Measurements from ENCODE around the gene PRSS50.

The PRSS50 gene

DNA sequence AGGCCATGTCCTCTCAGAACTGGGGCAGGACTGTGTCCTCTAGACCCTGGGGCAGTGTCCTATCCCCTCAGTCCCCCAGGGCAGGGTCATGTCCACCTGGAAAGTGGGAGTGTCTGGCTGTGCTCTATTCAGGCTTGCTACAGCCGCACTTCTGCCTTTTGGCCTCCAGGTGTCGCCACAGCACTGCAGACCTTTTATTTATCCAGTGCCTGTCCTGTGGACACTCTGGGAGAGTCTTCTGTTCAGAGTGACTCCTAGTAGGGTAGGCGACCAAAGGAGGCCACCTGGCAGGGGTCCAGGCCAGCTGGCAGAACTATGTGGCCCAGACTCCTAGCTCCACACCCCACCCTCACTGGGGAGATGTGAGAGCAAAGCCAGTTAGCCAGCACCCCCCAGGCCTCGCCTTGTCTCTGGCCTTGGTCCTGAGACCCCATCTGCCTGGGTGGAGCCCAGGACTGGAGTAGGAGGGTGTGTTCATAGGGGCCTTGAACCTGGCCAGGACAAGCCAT is 12.6 kb downstream of the PRSS50 start:
- no peak for TF ChIP-seq TAF1 (IDR thresholded peaks at IDR 0.05; ENCODE audit: low read depth)
- TF ChIP-seq CREB1 (IDR thresholded peaks at IDR 0.05; ENCODE audit: low read depth): no peak
- TF ChIP-seq, protein P1, sequence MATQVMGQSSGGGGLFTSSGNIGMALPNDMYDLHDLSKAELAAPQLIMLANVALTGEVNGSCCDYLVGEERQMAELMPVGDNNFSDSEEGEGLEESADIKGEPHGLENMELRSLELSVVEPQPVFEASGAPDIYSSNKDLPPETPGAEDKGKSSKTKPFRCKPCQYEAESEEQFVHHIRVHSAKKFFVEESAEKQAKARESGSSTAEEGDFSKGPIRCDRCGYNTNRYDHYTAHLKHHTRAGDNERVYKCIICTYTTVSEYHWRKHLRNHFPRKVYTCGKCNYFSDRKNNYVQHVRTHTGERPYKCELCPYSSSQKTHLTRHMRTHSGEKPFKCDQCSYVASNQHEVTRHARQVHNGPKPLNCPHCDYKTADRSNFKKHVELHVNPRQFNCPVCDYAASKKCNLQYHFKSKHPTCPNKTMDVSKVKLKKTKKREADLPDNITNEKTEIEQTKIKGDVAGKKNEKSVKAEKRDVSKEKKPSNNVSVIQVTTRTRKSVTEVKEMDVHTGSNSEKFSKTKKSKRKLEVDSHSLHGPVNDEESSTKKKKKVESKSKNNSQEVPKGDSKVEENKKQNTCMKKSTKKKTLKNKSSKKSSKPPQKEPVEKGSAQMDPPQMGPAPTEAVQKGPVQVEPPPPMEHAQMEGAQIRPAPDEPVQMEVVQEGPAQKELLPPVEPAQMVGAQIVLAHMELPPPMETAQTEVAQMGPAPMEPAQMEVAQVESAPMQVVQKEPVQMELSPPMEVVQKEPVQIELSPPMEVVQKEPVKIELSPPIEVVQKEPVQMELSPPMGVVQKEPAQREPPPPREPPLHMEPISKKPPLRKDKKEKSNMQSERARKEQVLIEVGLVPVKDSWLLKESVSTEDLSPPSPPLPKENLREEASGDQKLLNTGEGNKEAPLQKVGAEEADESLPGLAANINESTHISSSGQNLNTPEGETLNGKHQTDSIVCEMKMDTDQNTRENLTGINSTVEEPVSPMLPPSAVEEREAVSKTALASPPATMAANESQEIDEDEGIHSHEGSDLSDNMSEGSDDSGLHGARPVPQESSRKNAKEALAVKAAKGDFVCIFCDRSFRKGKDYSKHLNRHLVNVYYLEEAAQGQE (IDR thresholded peaks at IDR 0.05; ENCODE audit: low read depth): peak; percentile 88
- TF ChIP-seq ZBTB7A (IDR thresholded peaks at IDR 0.05; ENCODE audit: low read depth): no peak
- TF ChIP-seq, protein P2, sequence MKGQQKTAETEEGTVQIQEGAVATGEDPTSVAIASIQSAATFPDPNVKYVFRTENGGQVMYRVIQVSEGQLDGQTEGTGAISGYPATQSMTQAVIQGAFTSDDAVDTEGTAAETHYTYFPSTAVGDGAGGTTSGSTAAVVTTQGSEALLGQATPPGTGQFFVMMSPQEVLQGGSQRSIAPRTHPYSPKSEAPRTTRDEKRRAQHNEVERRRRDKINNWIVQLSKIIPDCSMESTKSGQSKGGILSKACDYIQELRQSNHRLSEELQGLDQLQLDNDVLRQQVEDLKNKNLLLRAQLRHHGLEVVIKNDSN (IDR thresholded peaks at IDR 0.05): no peak
- TF ChIP-seq, protein P3, sequence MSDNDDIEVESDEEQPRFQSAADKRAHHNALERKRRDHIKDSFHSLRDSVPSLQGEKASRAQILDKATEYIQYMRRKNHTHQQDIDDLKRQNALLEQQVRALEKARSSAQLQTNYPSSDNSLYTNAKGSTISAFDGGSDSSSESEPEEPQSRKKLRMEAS (IDR thresholded peaks at IDR 0.05): no peak
- no peak for TF ChIP-seq EP300 (IDR thresholded peaks at IDR 0.05; ENCODE audit: borderline replicate concordance)
- TF ChIP-seq RAD21 (IDR thresholded peaks at IDR 0.05; ENCODE audit: low read depth): peak; percentile 94

DNA sequence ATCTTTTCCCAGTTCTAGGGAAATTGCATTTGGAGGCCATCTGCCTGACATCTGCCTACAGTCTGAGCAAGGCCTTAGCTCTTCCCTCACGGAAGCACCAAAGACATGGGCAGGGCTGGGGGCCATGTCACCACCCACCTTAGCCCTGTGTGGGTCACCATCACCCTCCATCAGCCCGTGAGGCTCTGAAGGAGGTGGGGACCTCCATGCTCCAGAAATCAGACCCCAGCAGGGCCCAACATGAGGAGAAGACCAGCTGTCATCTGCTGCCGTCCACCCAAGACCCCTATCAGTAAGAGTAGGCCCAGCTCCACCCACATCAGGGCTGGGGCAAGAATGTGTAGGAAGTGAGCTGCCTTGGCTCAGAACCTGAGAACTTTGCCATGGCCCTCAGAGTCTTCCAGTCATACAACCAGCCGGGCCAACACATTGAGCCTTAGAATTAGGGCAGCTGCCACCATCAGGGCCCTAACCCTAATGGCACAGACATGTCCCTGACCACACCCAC is 14.6 kb downstream of the PRSS50 start:
- TF ChIP-seq YY1 (IDR thresholded peaks at IDR 0.05; ENCODE audit: low read depth) (no peak), CREB1 (IDR thresholded peaks at IDR 0.05; ENCODE audit: low read depth) (no peak), RAD21 (IDR thresholded peaks at IDR 0.05; ENCODE audit: low read depth) (no peak), TCF12 (IDR thresholded peaks at IDR 0.05; ENCODE audit: low read depth) (no peak)
- TF ChIP-seq, protein P1 (IDR thresholded peaks at IDR 0.05; ENCODE audit: low read depth): no peak
- TF ChIP-seq, protein P2 (IDR thresholded peaks at IDR 0.05): no peak

DNA sequence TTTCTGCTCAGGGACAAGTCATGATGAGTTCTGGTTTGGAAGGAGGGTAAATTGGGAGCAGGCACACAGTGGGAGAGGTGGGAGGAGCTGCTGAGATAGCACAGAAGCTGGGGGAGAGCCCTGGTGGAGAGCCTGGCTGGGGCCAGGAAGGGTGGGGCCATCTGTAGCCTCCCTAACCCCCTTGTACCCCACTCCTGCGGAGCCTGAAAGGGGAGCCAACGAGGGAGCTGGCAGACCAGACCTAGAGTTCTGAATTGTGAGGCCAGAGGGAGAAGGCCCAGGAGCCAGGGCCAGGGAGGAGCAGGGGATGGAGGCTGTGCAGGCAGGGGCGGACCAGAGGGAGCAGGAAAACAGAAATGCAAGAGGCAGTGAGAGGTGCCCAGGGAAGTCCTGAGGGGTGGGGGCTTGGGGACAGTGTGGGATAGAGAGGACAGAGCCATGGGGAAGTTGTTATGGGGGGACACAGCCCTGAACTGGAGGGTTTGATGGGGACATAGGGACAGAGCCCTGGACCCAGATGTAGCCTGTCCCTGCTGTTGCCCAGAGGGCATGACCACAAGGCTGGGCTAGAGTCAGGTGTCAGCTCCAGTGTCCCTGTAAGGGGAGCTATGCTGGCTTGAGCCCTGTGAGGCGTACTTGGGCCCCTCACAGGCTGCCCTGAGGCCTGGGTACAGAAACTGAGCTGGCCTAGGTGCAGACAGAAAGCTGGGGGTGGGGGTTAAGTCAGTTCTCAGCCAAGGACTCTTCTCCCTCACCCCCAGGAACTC is 15.2 kb downstream of the PRSS50 start:
- TF ChIP-seq EGR1 (IDR thresholded peaks at IDR 0.05) (no peak), TCF12 (IDR thresholded peaks at IDR 0.05; ENCODE audit: low read depth) (no peak), RAD21 (IDR thresholded peaks at IDR 0.05; ENCODE audit: low read depth) (no peak), YY1 (IDR thresholded peaks at IDR 0.05; ENCODE audit: low read depth) (no peak), EP300 (IDR thresholded peaks at IDR 0.05; ENCODE audit: borderline replicate concordance) (no peak), CEBPB (IDR thresholded peaks at IDR 0.05) (no peak), CREB1 (IDR thresholded peaks at IDR 0.05; ENCODE audit: low read depth) (no peak), ZBTB7A (IDR thresholded peaks at IDR 0.05; ENCODE audit: low read depth) (no peak), TAF1 (IDR thresholded peaks at IDR 0.05; ENCODE audit: low read depth) (no peak), TEAD4 (IDR thresholded peaks at IDR 0.05) (no peak), NFIC (IDR thresholded peaks at IDR 0.05) (no peak), FOXM1 (IDR thresholded peaks at IDR 0.05; ENCODE audit: borderline replicate concordance, low read depth) (no peak)
- TF ChIP-seq, protein P3 (IDR thresholded peaks at IDR 0.05): no peak
- TF ChIP-seq, protein P2 (IDR thresholded peaks at IDR 0.05): no peak
- TF ChIP-seq, protein P1 (IDR thresholded peaks at IDR 0.05; ENCODE audit: low read depth): no peak

Data from Ishikawa (cell line).